ENCODE results near the gene ASIC3. TPM values are rescaled to one million over a fixed set of nuclear protein-coding genes. Genes with fewer than 3 reads are reported as not detected.

Gene ASIC3
- total RNA-seq, 1 donor from 2014 or later: 5.2 TPM

- DNase-seq (ENCODE audit: low spot score): no peak
- intact Hi-C loops (cut with DNase I): no loop called here
These were observed 14.3 kb downstream of the ASIC3 start for GRCh38 chr7:151062399-151063211.

- no peak for DNase-seq (ENCODE audit: low spot score)
- intact Hi-C loops (cut with DNase I): no loop called here
These were observed 14.9 kb downstream of the ASIC3 start for GRCh38 chr7:151063212-151063561.

GRCh38 chr7:151064454-151064853 lies 16.1 kb downstream of the ASIC3 start:
- DNase-seq (ENCODE audit: low spot score): no peak
- intact Hi-C loops (cut with DNase I): no loop called here

- no peak for DNase-seq (ENCODE audit: low spot score)
- intact Hi-C loops (cut with DNase I): no loop called here
These were observed 16.7 kb downstream of the ASIC3 start for GRCh38 chr7:151064993-151065392.

GRCh38 chr7:151065516-151065915 lies 17.2 kb downstream of the ASIC3 start:
- intact Hi-C loops (cut with DNase I): no loop called here
- DNase-seq (ENCODE audit: low spot score): no peak

GRCh38 chr7:151066273-151066974 lies 18.1 kb downstream of the ASIC3 start:
- DNase-seq (ENCODE audit: low spot score): no peak
- intact Hi-C loops (cut with DNase I): no loop called here

- no peak for DNase-seq (ENCODE audit: low spot score)
- intact Hi-C loops (cut with DNase I): no loop called here
These were observed 19.9 kb downstream of the ASIC3 start for GRCh38 chr7:151068069-151068773.

GRCh38 chr7:151069841-151070573 lies 21.7 kb downstream of the ASIC3 start:
- intact Hi-C loops (cut with DNase I): no loop called here
- DNase-seq (ENCODE audit: low spot score): no peak

GRCh38 chr7:151070574-151070960 lies 22.2 kb downstream of the ASIC3 start:
- intact Hi-C loops (cut with DNase I): no loop called here
- no peak for DNase-seq (ENCODE audit: low spot score)

- no peak for DNase-seq (ENCODE audit: low spot score)
These were observed 22.9 kb downstream of the ASIC3 start for GRCh38 chr7:151071032-151071866.

GRCh38 chr7:151073990-151074389 lies 25.7 kb downstream of the ASIC3 start:
- no peak for DNase-seq (ENCODE audit: low spot score)
- intact Hi-C loops (cut with DNase I): no loop called here

More at GRCh38 chr7:151071032-151071866, 22.9 kb downstream of the ASIC3 start:
- intact Hi-C loops (cut with DNase I): no loop called here

GRCh38 chr7:151074817-151075661 lies 26.7 kb downstream of the ASIC3 start:
- DNase-seq (ENCODE audit: low spot score): no peak
- intact Hi-C loops (cut with DNase I): no loop called here

- intact Hi-C loops (cut with DNase I): no loop called here
- DNase-seq (ENCODE audit: low spot score): no peak
These were observed 27.3 kb downstream of the ASIC3 start for GRCh38 chr7:151075662-151075971.

- DNase-seq (ENCODE audit: low spot score): no peak
- intact Hi-C loops (cut with DNase I): no loop called here
These were observed 27.7 kb downstream of the ASIC3 start for GRCh38 chr7:151075978-151076426.

- DNase-seq (ENCODE audit: low spot score): no peak
These were observed 28.8 kb downstream of the ASIC3 start for GRCh38 chr7:151076863-151077704.

GRCh38 chr7:151077705-151078232 lies 29.4 kb downstream of the ASIC3 start:
- intact Hi-C loops (cut with DNase I): no loop called here
- no peak for DNase-seq (ENCODE audit: low spot score)

More at GRCh38 chr7:151076863-151077704, 28.8 kb downstream of the ASIC3 start:
- intact Hi-C loops (cut with DNase I): no loop called here
